Prostate gland (tissue), 2 donors: ENCODE measurements around the gene ETFDH.

Source experiments
- CTCF ChIP-seq, 4 experiments: fragments of 200-600 bp in 2 of 4; fragments of 450-650 bp in 2 of 4; sonication (generic) in 2 of 4; IDR thresholded peaks; 1 replicate in 3 of 4; 2 replicates in 1 of 4; pipeline ENCODE4 v1.5.1; 2016 to 2019; ENCODE audit warnings: antibody characterized with exemption in 4 of 4, mild to moderate bottlenecking in 2 of 4, moderate library complexity in 2 of 4
- POLR2A ChIP-seq: fragments of 450-650 bp; IDR thresholded peaks from one replicate; pipeline ENCODE4 v1.6.1; 2016; ENCODE audit warnings: antibody characterized with exemption, mild to moderate bottlenecking
- POLR2AphosphoS5 ChIP-seq: sonication (generic); formaldehyde crosslinking; IDR thresholded peaks from one replicate; pipeline ENCODE4 v1.6.1; 2017; ENCODE audit warnings: antibody characterized with exemption

GRCh38 chr4:158738866-158739265, 66.8 kb downstream of the ETFDH start:
- TF ChIP-seq POLR2A = no peak
- TF ChIP-seq CTCF (IDR thresholded peaks at IDR 0.05) = no peak
- TF ChIP-seq POLR2AphosphoS5 = no peak
